IMR-90 (cell line): Measurements from ENCODE around the gene ADGRD1. TPM values are rescaled to one million over a fixed set of nuclear protein-coding genes. Genes with fewer than 3 reads are reported as not detected.

Experiments
- ATAC-seq: fragments of 200-7000 bp; cut with Tn5 transposase; 2 replicates; pipeline ENCODE4 v1.9.1; 2020; ENCODE audit warnings: low read depth, mild to moderate bottlenecking, moderate library complexity
- BruUV-seq: library from RNA; stranded (reverse); fragments of 400-500 nt; replicated peaks from 2 replicates; lab custom pipeline; 2021; lab: Mats Ljungman, UMichigan
- CTCF ChIA-PET: fragments of 300-600 bp; formaldehyde crosslinking; extraction: SDS; loops from one replicate; lab custom pipeline; 2021; ENCODE audit warnings: antibody characterized with exemption; lab: Yijun Ruan, JAX
- POLR2A ChIA-PET: fragments of 300-600 bp; sonication (Branson Sonifier 250); formaldehyde crosslinking; loops from one replicate; lab custom pipeline; 2022; ENCODE audit warnings: antibody characterized with exemption; ENCODE audit not compliant: unreplicated experiment; lab: Charles Lee
- DNase-seq: peaks from one replicate; pipeline ENCODE4 v3.0.0; 2013
- H2AFZ ChIP-seq: replicated peaks from 2 replicates; pipeline ENCODE3; 2013; ENCODE audit warnings: low read length, mild to moderate bottlenecking; ENCODE audit not compliant: poor library complexity
- H2AK5ac ChIP-seq: 2 replicates; pipeline ENCODE4 v1.6.1; 2013; ENCODE audit warnings: low read depth, low read length, inconsistent platforms
- H2AK9ac ChIP-seq: replicated peaks from 2 replicates; pipeline ENCODE3; 2013; ENCODE audit warnings: mild to moderate bottlenecking, low read depth, low read length, moderate library complexity; ENCODE audit not compliant: poor library complexity
- H2BK120ac ChIP-seq: 2 replicates; pipeline ENCODE4 v1.6.1; 2013; ENCODE audit warnings: low read depth, low read length, inconsistent platforms
- H2BK15ac ChIP-seq: 3 replicates; pipeline ENCODE4 v1.6.1; 2013; ENCODE audit warnings: low read depth, low read length, inconsistent platforms
- H2BK20ac ChIP-seq: 2 replicates; pipeline ENCODE4 v1.6.1; 2013; ENCODE audit warnings: low read depth, mild to moderate bottlenecking, inconsistent platforms, low read length, moderate library complexity
- H2BK5ac ChIP-seq: 2 replicates; pipeline ENCODE4 v1.6.1; 2013; ENCODE audit warnings: mild to moderate bottlenecking, low read depth, low read length, inconsistent platforms; ENCODE audit not compliant: poor library complexity, severe bottlenecking
- H3K14ac ChIP-seq: replicated peaks from 2 replicates; pipeline ENCODE4 v1.6.1; 2013; ENCODE audit warnings: low read depth, low read length, inconsistent platforms
- H3K18ac ChIP-seq: 2 replicates; pipeline ENCODE4 v1.6.1; 2013; ENCODE audit warnings: low read depth, low read length, control low read depth
- H3K23ac ChIP-seq: 2 replicates; pipeline ENCODE4 v1.6.1; 2013; ENCODE audit warnings: low read depth, low read length, inconsistent platforms
- H3K27ac ChIP-seq: 2 replicates; pipeline ENCODE4 v1.5.1; 2013; ENCODE audit warnings: mild to moderate bottlenecking, control low read depth, low read length; ENCODE audit not compliant: insufficient read depth
- H3K27me3 ChIP-seq: 2 replicates; pipeline ENCODE4 v1.6.1; 2013; ENCODE audit warnings: low read length; ENCODE audit not compliant: control insufficient read depth, insufficient read depth
- H3K36me3 ChIP-seq: 2 replicates; pipeline ENCODE4 v1.6.1; 2013; ENCODE audit warnings: low read length, mixed read lengths; ENCODE audit not compliant: control insufficient read depth, insufficient read depth
- H3K4ac ChIP-seq: 2 replicates; pipeline ENCODE4 v1.6.1; 2013; ENCODE audit warnings: low read depth, low read length, inconsistent platforms
- H3K4me1 ChIP-seq: 2 replicates; pipeline ENCODE4 v1.6.1; 2013; ENCODE audit warnings: low read length, mixed read lengths; ENCODE audit not compliant: control insufficient read depth, insufficient read depth
- H3K4me2 ChIP-seq: 2 replicates; pipeline ENCODE4 v1.6.1; 2013; ENCODE audit warnings: low read depth, mild to moderate bottlenecking, control low read depth, low read length, moderate library complexity
- H3K4me3 ChIP-seq: 2 replicates; pipeline ENCODE4 v1.5.1; 2013; ENCODE audit warnings: low read depth, mild to moderate bottlenecking, control low read depth, low read length, moderate library complexity; ENCODE audit not compliant: insufficient read depth
- H3K56ac ChIP-seq: 2 replicates; pipeline ENCODE4 v1.6.1; 2013; ENCODE audit warnings: low read length, inconsistent platforms; ENCODE audit not compliant: insufficient read depth; ENCODE audit errors: extremely low read depth
- H3K79me1 ChIP-seq, 2 experiments: 2 replicates each; pipeline ENCODE4 v1.6.1; 2013; ENCODE audit warnings: low read length in 2 of 2, inconsistent platforms in 1 of 2, low read depth in 1 of 2
- H3K9ac ChIP-seq: 2 replicates; pipeline ENCODE4 v1.6.1; 2013; ENCODE audit warnings: low read depth, low read length, control low read depth
- H3K9me1 ChIP-seq: 2 replicates; pipeline ENCODE4 v1.6.1; 2013; ENCODE audit warnings: low read length, inconsistent platforms; ENCODE audit not compliant: insufficient read depth
- H3K9me3 ChIP-seq: 2 replicates; pipeline ENCODE4 v1.6.1; 2013; ENCODE audit warnings: low read length; ENCODE audit not compliant: control insufficient read depth, insufficient read depth
- H4K20me1 ChIP-seq: 2 replicates; pipeline ENCODE4 v1.6.1; 2013; ENCODE audit warnings: low read length, inconsistent platforms; ENCODE audit not compliant: insufficient read depth
- H4K5ac ChIP-seq: 2 replicates; pipeline ENCODE4 v1.6.1; 2013; ENCODE audit warnings: mild to moderate bottlenecking, low read depth, low read length, control low read depth
- H4K8ac ChIP-seq, 2 experiments: 2 replicates each; pipeline ENCODE4 v1.6.1; 2013; ENCODE audit warnings: low read depth in 2 of 2, low read length in 2 of 2, control low read depth in 1 of 2, inconsistent platforms in 1 of 2
- H4K91ac ChIP-seq: 2 replicates; pipeline ENCODE4 v1.6.1; 2013; ENCODE audit warnings: low read depth, low read length, inconsistent platforms; ENCODE audit not compliant: insufficient read depth
- BHLHE40 ChIP-seq: fragments of 150-350 bp; IDR thresholded peaks from 2 replicates; pipeline ENCODE4 v1.6.1; 2016; ENCODE audit warnings: mild to moderate bottlenecking, low read depth, low read length
- CEBPB ChIP-seq: IDR thresholded peaks from 2 replicates; pipeline ENCODE4 v1.6.1; 2012; ENCODE audit warnings: low read depth, low read length, improper control_type of control experiment
- CHD1 ChIP-seq: IDR thresholded peaks from 2 replicates; pipeline ENCODE4 v1.6.1; 2012; ENCODE audit warnings: low read depth, low read length, improper control_type of control experiment
- FOS ChIP-seq: fragments of 150-350 bp; IDR thresholded peaks from 2 replicates; pipeline ENCODE4 v1.6.1; 2016; ENCODE audit warnings: low read depth, low read length
- MAZ ChIP-seq: IDR thresholded peaks from 2 replicates; pipeline ENCODE4 v1.6.1; 2012; ENCODE audit warnings: low read depth, mild to moderate bottlenecking, low read length, improper control_type of control experiment, moderate library complexity, borderline replicate concordance
- NFE2L2 ChIP-seq: fragments of 150-350 bp; IDR thresholded peaks from 2 replicates; pipeline ENCODE4 v1.6.1; 2016; ENCODE audit warnings: low read depth, mild to moderate bottlenecking, low read length
- POLR2A ChIP-seq: IDR thresholded peaks from 2 replicates; pipeline ENCODE4 v1.6.1; 2012; ENCODE audit warnings: mild to moderate bottlenecking, low read depth, low read length
- RAD21 ChIP-seq: IDR thresholded peaks from 2 replicates; pipeline ENCODE4 v1.6.1; 2012; ENCODE audit warnings: low read length, improper control_type of control experiment
- RFX5 ChIP-seq: IDR thresholded peaks from 2 replicates; pipeline ENCODE4 v1.8.0; 2012; ENCODE audit warnings: low read depth, mild to moderate bottlenecking, low read length, moderate library complexity
- SMC3 ChIP-seq: fragments of 150-350 bp; IDR thresholded peaks from 2 replicates; pipeline ENCODE4 v1.6.1; 2016; ENCODE audit warnings: low read depth, mild to moderate bottlenecking, antibody characterized with exemption, low read length, moderate library complexity
- WGBS, 2 experiments: methylation state at CpG; one replicate each; pipeline versions ENCODE4 v1.1.5 to v1.1.7; 2013; ENCODE audit warnings: missing lambda C conversion rate in 2 of 2; ENCODE audit not compliant: insufficient read length in 1 of 2; ENCODE audit errors: extremely low coverage in 2 of 2; 5-methylcytosine and 5-hydroxymethylcytosine counted together
- dilution Hi-C: fragments of 300-500 bp; cut with HindIII; formaldehyde crosslinking; loops from one replicate; pipeline ENCODE4 v1.14.3; 2018; ENCODE audit warnings: low sequenced_read_pairs; ENCODE audit not compliant: unreplicated experiment
- in situ Hi-C: fragments of 300-500 bp; cut with MboI; formaldehyde crosslinking; loops from 3 replicates; pipeline ENCODE4 v1.14.3; 2019; ENCODE audit warnings: low sequenced_read_pairs, inconsistent platforms, mixed read lengths
- intact Hi-C: fragments of 100-400 bp; cut with micrococcal nuclease; formaldehyde crosslinking; loops from 2 replicates; pipeline ENCODE4 v1.10.0; 2022
- polyA plus RNA-seq, 3 experiments: library from polyadenylated mRNA; depleted of rRNA; stranded (reverse); fragments of >200 nt; gene quantifications; 2 replicates each; pipeline ENCODE4 v1.2.3, GENCODE V29; 2012; ENCODE audit warnings: low replicate concordance in 1 of 3
- total RNA-seq: library from RNA; depleted of rRNA; stranded (reverse); fragments of >200 nt; gene quantifications from 2 replicates; pipeline ENCODE4 v1.2.3, GENCODE V29; 2012
- TF ChIP-seq, protein P1 (sequence below): fragments of 150-350 bp; IDR thresholded peaks from 2 replicates; pipeline ENCODE4 v1.6.1; 2017; ENCODE audit warnings: mild to moderate bottlenecking, antibody characterized with exemption, low read length, low read depth
- TF ChIP-seq, protein P2 (sequence below): fragments of 150-350 bp; IDR thresholded peaks from 2 replicates; pipeline ENCODE4 v1.6.1; 2016; ENCODE audit warnings: low read depth, mild to moderate bottlenecking, low read length, moderate library complexity, borderline replicate concordance

The ADGRD1 gene
- total and polyA plus RNA-seq, 2 of the 4 experiments (the other 2 are of a cell fraction) = not detected

DNA sequence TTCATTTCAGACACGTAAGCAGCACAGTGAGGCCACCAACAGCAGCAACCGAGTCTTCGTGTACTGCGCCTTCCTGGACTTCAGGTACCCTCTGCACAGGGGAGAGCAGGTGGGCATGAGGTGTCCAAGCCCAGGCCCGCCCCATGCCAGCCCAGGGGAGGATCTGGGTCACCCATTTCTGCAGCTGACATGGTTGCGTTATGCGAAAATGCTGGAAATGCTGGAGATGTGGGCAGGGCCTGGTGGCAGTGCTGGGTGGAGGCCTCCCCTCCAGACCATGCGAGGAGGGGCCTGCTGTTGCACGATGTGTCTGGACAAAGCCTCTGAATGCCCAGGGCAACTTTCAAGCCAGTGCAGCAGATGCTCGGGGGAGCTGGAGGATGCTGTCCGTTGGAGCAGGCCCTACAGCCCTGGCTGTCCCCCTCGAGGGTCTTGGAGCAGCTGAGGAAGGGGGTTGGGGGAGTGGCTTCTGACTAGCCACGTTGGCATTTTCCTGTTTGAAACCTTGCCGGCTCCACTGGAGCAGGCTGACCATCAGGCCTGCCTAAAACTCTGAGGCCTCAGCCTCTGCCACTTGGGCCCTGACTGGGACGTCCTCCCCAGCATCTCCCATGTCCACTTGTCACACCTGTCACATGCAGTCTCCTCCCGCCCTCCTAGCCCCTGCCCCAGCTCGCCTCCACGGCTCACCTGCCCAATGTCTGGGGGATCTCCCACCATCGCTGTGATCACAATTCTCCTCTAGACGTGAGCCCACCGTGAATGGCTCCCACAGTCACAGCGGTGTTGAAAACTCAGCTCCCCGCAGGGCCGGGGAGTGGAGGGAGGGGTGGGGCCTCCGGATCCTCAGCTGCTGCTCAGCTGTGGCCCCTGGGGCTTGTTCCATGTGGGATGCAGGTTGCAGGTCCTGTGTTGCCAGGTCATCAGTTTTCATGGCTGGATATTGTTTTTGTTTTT is 123.4 kb downstream of the ADGRD1 start:
- no peak overlapping the region for H4K8ac ChIP-seq
- TF ChIP-seq RAD21 (no peak), FOS (no peak), CHD1 (no peak), RFX5 (no peak), POLR2A (no peak), MAZ (no peak), BHLHE40 (no peak), NFE2L2 (no peak), SMC3 (no peak), CEBPB (no peak)
- TF ChIP-seq, protein P1, sequence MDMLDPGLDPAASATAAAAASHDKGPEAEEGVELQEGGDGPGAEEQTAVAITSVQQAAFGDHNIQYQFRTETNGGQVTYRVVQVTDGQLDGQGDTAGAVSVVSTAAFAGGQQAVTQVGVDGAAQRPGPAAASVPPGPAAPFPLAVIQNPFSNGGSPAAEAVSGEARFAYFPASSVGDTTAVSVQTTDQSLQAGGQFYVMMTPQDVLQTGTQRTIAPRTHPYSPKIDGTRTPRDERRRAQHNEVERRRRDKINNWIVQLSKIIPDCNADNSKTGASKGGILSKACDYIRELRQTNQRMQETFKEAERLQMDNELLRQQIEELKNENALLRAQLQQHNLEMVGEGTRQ = no peak
- TF ChIP-seq, protein P2, sequence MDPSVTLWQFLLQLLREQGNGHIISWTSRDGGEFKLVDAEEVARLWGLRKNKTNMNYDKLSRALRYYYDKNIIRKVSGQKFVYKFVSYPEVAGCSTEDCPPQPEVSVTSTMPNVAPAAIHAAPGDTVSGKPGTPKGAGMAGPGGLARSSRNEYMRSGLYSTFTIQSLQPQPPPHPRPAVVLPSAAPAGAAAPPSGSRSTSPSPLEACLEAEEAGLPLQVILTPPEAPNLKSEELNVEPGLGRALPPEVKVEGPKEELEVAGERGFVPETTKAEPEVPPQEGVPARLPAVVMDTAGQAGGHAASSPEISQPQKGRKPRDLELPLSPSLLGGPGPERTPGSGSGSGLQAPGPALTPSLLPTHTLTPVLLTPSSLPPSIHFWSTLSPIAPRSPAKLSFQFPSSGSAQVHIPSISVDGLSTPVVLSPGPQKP = no peak
- H3K79me1 ChIP-seq = no peaks in the 10 kb centered on the region
- no peak overlapping the region for H3K56ac ChIP-seq
- no peak overlapping the region for H2AK9ac ChIP-seq
- no peaks in the 10 kb centered on the region for H4K20me1 ChIP-seq
- in situ Hi-C loops (no loop called here), dilution Hi-C loops (no loop called here), intact Hi-C loops (no loop called here)
- H3K23ac ChIP-seq = no peak overlapping the region
- no peak overlapping the region for H3K4ac ChIP-seq
- BruUV-seq = no TSS peak
- no peaks in the 10 kb centered on the region for H3K27me3 ChIP-seq
- H3K4me1 ChIP-seq = no peaks in the 10 kb centered on the region
- no peak overlapping the region for H2BK20ac ChIP-seq
- CTCF ChIA-PET = no interaction called here
- no peak overlapping the region for H2BK120ac ChIP-seq
- ATAC-seq (no peak), DNase-seq (no peak)
- no peak overlapping the region for H3K9ac ChIP-seq
- no peak overlapping the region for H3K4me2 ChIP-seq
- no peaks in the 10 kb centered on the region for H3K36me3 ChIP-seq
- peaks cover 30% of the 10 kb centered on the region for H3K9me3 ChIP-seq
- no peak overlapping the region for H3K14ac ChIP-seq
- H2AFZ ChIP-seq = no peak overlapping the region
- H2AK5ac ChIP-seq = no peak overlapping the region
- no peak overlapping the region for H2BK15ac ChIP-seq
- WGBS, 2 experiments = 57% methylated on average over 5 of the region's 25 CpGs; no CpG with 5 or more reads in 1 of the 2 experiments
- H3K27ac ChIP-seq = no peak overlapping the region
- no peak overlapping the region for H3K18ac ChIP-seq
- no peak overlapping the region for H4K91ac ChIP-seq
- no peaks in the 10 kb centered on the region for H3K9me1 ChIP-seq
- no peak overlapping the region for H3K4me3 ChIP-seq
- no peak overlapping the region for H2BK5ac ChIP-seq
- H4K5ac ChIP-seq = no peak overlapping the region
- POLR2A ChIA-PET = no interaction called here
